GM19023 (cell line): ENCODE data around the gene CDADC1.
"Not testable (repeated sequence)": the region's sequence is repeated elsewhere in the genome, so short reads cannot be mapped to it uniquely, and the experiment has no call there.

Source experiments
- ATAC-seq: cut with Tn5 transposase; IDR thresholded peaks from one replicate; pipeline ENCODE4 v1.9.1; 2021; ENCODE audit warnings: mild to moderate bottlenecking, moderate library complexity; ENCODE audit not compliant: unreplicated experiment

Gene CDADC1

GRCh38 chr13:49310251-49310650, 62.5 kb downstream of the CDADC1 start:
- no peak for ATAC-seq

- ATAC-seq: no peak
These were observed 64.1 kb downstream of the CDADC1 start for GRCh38 chr13:49311816-49312215.

- no peak for ATAC-seq
These were observed 66.7 kb downstream of the CDADC1 start for GRCh38 chr13:49314344-49314882.

GRCh38 chr13:49315036-49315565, 67.4 kb downstream of the CDADC1 start:
- ATAC-seq: no peak

GRCh38 chr13:49315756-49316482, 68.2 kb downstream of the CDADC1 start:
- no peak for ATAC-seq

GRCh38 chr13:49319551-49319950, 71.8 kb downstream of the CDADC1 start:
- no peak for ATAC-seq

- no peak for ATAC-seq
These were observed 72.2 kb downstream of the CDADC1 start for GRCh38 chr13:49319951-49320350.

- ATAC-seq: no peak
These were observed 73.2 kb downstream of the CDADC1 start for GRCh38 chr13:49320975-49321374.

GRCh38 chr13:49322702-49323101, 75.0 kb downstream of the CDADC1 start:
- no peak for ATAC-seq

GRCh38 chr13:49323344-49323743, 75.6 kb downstream of the CDADC1 start:
- no peak for ATAC-seq

- ATAC-seq: no peak
These were observed 78.6 kb downstream of the CDADC1 start for GRCh38 chr13:49326222-49326917.

- ATAC-seq: not testable (repeated sequence)
These were observed 79.4 kb downstream of the CDADC1 start for GRCh38 chr13:49327145-49327544.

GRCh38 chr13:49329831-49330545, 82.3 kb downstream of the CDADC1 start:
- ATAC-seq: no peak

- no peak for ATAC-seq
These were observed 82.8 kb downstream of the CDADC1 start for GRCh38 chr13:49330546-49330864.

- ATAC-seq: no peak
These were observed 88.9 kb downstream of the CDADC1 start for GRCh38 chr13:49336655-49337054.

- no peak for ATAC-seq
These were observed 92.4 kb downstream of the CDADC1 start for GRCh38 chr13:49340161-49340560.

- no peak for ATAC-seq
These were observed 93.8 kb downstream of the CDADC1 start for GRCh38 chr13:49341517-49341916.

GRCh38 chr13:49341941-49342340, 94.2 kb downstream of the CDADC1 start:
- ATAC-seq: no peak

- no peak for ATAC-seq
These were observed 94.7 kb downstream of the CDADC1 start for GRCh38 chr13:49342454-49342853.
